Ovary (tissue), 3 donors: ENCODE measurements around the gene PPM1J.

ENCODE experiments used
- EP300 ChIP-seq: sonication (generic); formaldehyde crosslinking; IDR thresholded peaks from one replicate; pipeline ENCODE4 v1.6.1; 2017; ENCODE audit warnings: antibody characterized with exemption
- TF ChIP-seq, protein P1 (sequence below), 3 donors: fragments of 450-650 bp in 2 of 3; fragments of 200-600 bp in 1 of 3; IDR thresholded peaks; one replicate each; pipeline versions ENCODE4 v1.5.1 to v1.8.0; 2016 to 2022; ENCODE audit warnings: antibody characterized with exemption in 3 of 3, mild to moderate bottlenecking in 1 of 3
- donor health status: DM: no; HTN: no; CAD: no.

DNA sequence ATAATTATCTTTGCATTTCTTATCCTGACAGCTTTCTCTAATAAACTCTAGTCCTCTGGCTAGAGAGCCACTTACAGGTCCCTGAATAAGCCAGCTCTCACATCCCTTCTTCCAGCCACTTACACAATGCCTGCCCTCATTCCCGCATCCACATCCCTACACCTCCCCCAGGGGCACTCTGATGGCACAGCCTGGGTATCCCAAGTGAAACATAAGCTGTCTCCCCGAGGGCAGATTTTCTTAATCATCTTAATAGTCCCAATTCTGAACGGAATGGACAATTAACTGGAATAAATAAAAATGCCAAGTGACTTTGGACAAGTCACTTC lies 13.1 kb downstream of the PPM1J start:
- TF ChIP-seq, protein P1, sequence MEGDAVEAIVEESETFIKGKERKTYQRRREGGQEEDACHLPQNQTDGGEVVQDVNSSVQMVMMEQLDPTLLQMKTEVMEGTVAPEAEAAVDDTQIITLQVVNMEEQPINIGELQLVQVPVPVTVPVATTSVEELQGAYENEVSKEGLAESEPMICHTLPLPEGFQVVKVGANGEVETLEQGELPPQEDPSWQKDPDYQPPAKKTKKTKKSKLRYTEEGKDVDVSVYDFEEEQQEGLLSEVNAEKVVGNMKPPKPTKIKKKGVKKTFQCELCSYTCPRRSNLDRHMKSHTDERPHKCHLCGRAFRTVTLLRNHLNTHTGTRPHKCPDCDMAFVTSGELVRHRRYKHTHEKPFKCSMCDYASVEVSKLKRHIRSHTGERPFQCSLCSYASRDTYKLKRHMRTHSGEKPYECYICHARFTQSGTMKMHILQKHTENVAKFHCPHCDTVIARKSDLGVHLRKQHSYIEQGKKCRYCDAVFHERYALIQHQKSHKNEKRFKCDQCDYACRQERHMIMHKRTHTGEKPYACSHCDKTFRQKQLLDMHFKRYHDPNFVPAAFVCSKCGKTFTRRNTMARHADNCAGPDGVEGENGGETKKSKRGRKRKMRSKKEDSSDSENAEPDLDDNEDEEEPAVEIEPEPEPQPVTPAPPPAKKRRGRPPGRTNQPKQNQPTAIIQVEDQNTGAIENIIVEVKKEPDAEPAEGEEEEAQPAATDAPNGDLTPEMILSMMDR (IDR thresholded peaks at IDR 0.05): no peak
- TF ChIP-seq EP300: no peak
